Brain pericyte (primary cell): Measurements from ENCODE around the gene PLEKHG4B.
"Not testable (repeated sequence)": the region's sequence is repeated elsewhere in the genome, so short reads cannot be mapped to it uniquely, and the experiment has no call there.

Experiments used
- DNase-seq: peaks from one replicate; pipeline ENCODE4 v3.0.0-alpha.2; 2012; ENCODE audit warnings: low read depth, low spot score

The PLEKHG4B gene

DNA sequence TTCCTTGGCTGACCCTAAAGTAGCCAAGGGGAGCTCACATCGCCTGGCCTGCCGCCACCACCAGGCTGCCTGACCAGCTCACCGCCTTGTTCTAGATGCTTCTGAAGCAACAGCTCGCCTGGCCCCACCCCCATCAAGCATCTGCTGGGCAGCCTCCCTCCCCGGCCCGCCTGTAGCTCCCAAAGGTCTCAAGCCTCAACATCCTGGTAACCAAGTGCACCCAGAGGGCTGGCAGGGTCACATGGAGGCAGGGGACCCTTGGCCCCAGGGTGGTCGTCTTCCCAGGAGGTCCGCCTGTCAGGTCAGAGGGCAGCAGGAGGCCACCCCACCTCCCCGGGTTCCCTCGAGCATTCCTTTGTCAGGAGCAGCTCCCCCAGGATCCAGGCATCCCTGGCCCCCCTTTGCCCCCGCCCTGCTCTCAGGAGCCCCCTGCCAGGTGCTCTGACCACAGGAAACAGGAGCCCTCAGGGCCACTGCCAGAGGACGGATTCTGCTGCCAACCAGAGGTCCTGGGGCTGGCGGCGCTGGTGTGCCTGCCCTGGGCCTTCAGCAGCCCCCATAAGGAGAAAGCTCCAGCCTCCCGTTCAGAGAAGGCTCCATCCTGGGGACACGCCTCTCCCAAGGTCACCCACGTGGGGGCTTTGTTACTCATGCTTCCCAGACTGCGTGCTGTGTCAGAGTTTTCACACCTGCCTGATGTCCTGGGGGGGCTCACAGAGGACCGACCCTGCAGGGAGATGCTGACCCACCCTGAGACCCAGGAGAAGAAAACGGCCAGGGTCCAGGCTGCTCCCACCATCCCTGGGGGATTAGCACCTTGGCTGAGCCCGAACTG is 95.9 kb downstream of the PLEKHG4B start:
- DNase-seq, result no peak

DNA sequence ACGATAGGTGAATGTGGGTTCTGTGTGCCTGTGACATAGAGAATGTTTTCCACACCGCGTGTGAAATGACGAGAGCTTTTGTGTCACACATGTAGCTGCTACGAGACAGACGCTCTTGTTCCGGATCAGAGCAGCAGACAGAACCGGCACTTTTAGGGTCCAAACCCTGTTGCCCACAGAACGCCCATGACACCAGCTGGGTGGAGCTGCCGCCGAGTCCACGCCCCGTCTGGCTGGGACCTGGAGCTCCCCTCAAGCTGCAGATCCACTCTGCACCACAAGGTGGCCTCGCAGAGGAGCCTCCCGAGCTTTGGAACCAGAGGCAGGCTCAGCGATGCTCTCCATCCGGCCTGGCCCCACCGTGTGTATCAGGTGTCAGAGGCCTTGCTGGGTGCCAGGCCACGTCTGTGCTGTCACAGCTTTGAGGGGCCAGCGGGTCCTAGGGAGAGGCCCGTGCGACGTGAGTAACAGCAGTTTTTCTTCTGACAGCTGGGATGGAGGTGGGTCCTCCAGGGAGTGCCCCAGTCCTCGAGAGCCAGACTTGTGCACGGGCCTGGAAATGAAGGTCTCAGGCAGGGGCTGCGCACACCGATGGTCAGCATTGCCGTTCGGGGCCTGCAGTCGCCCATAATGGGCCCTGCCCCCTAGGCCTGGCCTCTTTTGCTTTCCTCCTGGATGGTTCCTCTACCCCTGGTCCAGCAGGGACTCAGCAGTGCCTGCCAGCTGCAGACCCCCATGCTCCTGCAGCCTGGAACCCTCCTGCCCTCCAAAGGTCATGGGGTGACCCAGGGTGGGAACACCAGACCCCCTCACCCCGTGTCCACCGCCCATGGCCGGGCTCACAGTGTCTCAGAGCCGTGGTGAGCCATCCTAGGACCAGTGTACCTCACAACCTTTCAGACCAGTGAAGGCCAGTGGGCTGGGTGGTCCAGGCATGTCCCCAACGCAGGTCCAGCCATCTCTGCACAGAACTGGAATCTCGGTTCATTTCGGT is 96.8 kb downstream of the PLEKHG4B start:
- DNase-seq, result peak; percentile 41

DNA sequence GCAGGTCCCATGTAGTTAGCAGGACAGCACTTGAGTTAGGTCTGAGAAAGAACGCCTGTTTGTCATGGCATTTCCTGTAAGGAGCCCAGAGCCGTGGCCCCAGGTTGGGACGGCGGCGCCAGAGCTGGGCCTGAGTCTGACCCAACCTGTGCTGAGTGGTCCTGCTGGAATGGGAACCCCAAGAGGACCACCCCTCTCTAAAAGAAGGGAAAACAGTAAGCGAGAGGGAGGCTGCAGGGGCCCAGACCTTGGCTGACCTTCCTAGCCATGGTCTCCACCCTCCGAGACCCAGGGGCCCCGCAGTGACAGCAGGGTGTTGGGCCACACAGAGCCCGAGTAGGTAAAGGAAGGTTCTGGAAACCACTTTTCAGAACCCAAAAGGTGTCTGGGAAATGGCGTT is 97.5 kb downstream of the PLEKHG4B start:
- DNase-seq, result no peak

DNA sequence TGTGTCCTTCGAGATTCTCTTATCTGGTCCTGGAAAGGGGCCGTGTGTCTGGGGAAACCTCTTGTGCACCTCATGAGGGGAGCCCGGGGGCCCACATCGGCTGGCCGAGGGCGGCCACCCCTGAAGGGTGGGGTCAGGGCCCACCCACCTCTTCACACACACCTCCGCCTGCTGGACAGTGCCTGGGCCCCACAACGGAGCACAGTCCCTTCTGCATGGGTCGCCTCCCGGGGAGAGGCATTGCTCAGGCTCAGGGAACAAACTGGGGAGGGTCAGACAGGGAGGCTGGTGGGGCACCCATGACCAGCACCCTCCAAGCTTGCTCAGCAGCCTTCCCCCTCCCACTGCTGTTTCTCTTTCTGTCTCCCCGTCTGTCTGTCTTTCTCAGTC is 98.0 kb downstream of the PLEKHG4B start:
- no peak for DNase-seq

DNA sequence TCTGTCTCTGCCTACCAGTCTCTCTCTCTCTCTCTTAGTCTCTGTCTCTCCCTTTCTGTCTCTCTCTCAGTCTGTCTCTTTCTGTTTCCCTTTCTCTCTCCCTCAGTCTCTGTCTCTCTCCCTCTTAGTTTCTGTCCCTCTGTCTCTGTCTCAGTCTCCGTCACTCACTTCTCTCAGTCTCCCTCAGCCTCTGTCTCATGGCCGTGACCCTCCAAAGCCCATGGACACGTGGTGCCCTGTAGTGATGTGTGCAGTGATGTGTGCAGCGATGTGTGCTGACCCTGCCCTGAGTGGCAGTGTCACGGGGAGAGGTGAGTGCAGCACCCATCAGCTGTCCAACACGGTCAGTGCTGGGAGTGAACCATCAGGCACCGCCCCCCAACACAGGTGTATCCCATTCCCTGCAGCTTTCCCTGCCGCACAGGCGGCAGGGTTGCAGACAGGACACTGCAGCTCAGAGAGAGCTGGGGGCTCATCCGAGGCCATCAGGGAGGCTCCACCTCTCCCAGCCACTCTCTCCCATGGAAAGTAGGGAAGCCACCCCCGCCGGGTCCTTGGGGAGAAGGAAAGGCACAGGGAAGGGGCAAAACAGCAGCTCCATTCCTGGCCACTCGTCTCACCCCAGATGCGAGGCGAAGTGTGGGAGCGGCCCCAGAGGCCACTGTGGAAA is 98.5 kb downstream of the PLEKHG4B start:
- DNase-seq, result no peak

DNA sequence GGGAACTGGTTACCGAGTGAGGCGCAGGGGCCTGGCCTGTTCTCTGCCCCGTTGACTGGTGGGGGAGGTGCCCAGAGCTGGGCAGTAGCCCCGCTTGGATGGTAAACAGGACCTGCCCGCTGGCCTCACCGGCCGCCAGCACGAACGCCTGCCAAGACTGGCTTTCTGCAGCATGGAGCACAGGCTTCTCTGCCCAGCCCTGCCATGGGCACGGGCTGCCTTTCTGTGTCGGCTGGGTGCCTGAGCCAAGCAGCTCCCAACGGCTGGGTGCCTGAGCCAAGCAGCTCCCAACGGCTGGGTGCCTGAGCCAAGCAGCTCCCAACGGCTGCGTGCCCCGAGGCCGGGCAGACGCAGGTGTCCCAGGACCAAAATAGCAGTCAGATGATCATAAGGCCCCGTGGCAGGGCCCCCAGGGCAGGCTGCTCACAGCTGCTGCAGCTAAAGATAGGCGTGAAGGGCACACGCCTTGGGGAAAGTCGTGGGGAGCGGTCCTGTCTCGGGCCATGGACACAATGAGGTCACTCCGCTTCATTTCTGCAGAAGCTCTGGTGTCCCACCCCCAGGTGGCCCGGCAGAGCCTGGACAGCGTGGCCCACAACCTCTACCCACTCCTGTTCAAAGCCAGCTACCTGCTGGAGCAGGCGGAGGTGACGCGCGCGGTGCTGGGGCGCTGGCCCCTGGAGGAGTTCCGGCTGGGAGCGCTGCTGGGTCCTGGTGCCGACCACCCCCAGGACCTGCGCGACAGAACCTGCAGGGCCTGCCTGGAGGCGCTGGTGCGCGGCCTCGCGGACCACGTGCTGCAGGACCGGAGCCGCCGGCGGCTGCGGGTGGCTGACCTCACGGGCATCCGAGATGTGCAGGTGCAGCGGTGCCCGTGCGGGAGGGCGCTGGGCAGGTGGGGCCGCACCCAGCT is 99.3 kb downstream of the PLEKHG4B start, which contains the start of gene LRRC14B:
Gene LRRC14B (plus strand): TSS at position 460 of the 913 bp plus-strand sequence. CDS start 44 bp downstream, at position 504.
- DNase-seq, result no peak

DNA sequence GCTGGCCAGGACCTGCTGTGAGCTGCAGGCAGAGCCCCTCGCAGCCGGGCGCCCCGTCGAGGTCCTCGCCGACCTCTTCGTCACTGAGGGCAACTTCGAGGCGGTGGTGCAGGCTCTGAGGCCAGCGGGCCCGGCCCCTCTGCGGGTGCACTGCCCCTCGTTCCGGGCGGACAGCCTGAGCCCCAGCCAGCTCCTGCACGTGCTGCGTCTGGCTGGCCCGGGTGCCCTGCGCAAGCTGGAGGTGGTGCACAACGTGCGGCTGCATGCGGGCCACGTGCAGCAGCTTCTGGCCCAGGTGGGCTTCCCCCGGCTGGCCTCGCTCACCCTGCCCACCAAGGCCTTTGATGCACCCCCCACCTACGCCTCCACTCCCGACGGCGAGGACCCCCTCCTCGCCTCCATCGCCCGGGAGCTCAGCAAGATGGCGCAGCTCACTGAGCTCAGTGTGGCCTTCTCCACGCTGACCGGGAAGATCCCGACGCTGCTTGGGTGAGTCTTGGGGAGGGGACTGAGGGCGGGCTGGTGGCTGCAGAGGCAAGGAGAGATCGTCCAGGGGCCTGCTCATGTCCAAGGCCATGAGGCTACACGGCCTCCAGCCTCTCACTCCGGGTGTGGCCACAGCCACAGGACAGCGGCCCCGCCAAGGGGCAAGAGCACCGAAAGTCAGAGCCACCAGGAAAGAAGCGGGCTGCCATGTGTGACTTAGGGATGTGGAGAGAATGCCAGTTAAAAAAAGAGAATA is 100.2 kb downstream of the PLEKHG4B start:
- no peak for DNase-seq

DNA sequence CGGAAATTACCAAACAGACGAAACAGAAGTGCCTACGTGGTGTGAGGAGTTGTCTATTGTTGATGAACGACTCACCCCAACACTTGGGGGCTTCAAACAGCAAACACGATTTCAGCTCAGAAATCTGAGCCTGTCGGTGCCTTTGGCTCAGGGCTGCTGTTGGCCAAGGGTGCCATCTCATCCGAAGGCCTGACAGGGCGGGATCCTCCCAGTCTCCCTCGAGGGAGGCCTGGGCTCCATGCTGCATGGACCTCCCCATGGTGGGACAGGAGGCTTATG is 100.7 kb downstream of the PLEKHG4B start:
- no peak for DNase-seq

DNA sequence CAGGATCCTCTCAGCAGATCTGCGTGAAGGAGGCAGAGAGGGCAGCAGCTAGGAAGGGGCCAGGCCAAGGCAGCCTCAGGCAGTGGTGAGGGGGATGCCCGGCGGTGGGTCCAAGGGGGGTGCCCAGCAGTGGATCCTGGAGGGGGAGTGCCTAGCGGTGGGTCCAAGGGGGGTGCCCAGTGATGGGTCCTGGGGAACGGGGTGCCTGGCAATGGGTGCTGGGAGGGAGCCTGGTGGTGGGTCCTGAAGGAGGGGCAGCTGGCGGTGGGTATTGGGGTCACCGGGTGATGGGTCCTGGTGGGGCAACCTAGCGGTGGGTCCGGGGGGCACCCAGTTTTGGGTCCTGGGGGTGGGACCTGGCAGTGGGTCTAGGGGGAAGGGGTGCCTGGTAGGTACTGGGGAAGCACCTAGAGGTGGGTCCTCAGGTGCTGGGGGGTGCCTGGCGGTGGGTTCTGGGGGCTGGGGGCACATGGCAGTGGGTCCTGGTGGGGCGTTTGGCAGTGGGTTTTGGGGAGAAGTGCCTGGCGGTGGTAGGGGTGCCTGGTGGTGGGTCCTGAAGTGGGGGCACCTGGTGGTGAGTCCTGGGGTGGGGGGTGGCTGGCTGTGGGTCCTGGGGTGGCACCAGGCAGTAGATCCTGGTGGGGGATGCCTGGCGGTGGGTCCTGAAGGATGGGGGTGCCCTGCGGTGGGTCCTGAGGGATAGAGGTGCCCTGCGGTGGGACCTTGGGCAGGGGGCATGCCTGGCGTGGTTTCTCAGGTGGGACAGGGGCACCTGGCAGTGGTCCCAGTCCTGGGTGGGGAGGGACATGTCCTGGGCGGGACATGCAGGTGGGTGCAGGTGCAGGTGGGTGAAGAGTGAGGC is 101.2 kb downstream of the PLEKHG4B start:
- DNase-seq, result no peak

DNA sequence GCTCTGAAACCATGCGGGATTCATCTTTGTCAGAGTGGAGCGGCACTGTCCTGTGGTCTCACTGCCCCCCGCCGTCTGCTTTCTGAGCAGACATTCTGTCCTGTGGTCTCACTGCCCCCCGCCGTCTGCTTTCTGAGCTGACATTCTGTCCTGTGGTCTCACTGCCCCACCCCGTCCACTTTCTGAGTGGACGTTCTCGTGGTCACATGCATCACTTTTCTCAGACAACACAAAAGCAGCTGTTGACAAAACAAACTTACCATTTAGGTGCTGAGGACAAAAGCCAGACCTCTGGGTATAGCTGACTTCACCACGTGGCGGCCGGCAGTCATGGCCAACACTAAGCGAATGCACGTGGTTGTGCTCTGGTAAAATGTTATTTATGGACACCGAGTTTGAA is 102.1 kb downstream of the PLEKHG4B start:
- DNase-seq, result no peak

DNA sequence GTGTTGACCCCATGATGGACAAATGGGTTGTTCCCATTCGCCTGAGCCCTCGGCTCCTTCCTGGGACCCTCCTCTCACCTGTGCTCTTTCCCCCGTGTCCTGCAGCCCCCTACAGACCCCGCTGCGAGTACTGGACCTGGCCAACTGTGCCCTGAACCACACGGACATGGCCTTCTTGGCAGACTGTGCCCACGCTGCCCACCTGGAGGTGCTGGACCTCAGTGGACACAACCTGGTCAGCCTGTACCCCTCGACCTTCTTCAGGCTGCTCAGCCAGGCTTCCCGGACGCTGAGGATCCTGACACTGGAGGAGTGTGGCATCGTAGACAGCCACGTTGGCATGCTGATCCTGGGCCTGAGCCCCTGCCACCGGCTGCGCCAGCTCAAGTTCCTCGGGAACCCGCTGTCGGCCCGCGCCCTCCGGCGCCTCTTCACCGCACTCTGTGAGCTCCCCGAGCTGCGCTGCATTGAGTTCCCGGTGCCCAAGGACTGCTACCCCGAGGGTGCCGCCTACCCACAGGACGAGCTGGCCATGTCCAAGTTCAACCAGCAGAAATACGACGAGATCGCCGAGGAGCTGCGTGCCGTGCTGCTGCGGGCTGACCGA is 102.7 kb downstream of the PLEKHG4B start:
- no peak for DNase-seq

DNA sequence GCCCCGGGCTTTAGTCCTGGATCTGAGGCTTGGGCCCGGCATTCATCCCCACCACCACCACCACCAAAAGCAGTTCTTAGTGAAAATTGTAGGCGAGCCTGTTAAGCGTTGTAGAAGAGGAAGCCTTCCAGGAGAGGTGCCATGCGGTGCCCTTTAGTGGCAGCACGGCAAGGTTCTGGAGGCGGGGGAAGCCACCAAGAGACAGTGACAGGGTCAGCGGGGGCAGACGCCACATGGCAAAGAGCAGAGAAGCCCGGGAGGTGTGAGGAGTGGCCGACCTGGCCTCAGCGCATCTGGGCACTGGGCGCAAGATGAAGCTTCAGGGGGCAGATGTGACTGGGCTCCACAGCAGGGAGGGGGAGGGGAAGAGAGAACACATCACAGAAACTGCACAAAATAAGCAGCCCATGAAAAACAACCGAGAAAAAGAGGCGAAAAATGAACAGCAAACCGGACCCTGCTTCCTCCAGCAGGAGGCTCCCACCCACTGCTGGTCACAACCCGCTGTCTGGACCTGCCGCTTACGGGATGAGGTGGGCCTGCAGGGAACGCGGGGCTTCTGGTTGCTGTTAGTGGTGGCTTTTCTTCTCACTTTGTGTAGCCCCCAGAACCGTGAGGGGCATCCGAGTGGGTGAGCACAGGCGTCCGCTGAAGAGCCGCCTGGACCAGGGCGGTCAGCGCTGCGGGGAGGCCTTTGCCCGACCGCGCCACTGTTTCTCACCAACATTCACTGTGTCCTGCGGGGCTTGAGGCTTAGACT is 103.6 kb downstream of the PLEKHG4B start:
- DNase-seq, result no peak

DNA sequence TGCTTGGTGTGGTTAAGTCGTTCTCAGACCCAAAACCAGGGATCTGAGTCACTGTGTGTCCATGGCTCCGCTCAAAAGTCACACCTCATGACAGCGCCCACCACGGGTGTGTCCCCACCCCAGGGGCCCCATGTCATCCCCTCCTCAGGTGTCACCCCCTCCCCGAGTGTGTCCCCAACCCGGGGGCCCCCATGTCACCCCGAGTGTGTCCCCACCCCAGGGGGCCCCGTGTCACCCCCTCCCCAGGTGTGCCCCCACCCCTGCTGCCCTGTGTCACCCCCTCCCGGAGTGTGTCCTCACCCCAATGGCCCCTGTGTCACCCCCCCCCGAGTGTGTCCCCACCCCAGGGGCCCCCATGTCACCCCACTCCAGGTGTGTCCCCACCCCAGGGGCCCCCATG is 104.4 kb downstream of the PLEKHG4B start:
- no peak for DNase-seq

DNA sequence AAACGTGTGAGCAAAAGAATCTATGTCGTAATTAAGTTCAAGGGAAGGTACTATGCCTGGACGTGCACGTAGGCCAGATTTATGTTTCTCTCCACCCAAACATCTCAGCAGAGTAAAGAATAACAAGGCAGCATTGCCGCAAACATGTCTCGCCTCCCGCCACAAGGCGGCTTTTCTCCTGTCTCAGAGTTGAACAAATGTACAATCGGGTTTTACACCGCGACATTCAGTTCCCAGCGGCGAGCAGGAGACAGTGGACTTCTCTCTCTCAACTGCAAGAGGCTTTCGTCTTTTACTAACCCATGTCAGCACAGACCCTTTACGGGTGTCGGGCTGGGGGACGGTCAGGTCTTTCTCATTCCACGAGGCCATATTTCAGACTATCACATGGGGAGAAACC is 105.1 kb downstream of the PLEKHG4B start:
- not testable (repeated sequence) for DNase-seq

DNA sequence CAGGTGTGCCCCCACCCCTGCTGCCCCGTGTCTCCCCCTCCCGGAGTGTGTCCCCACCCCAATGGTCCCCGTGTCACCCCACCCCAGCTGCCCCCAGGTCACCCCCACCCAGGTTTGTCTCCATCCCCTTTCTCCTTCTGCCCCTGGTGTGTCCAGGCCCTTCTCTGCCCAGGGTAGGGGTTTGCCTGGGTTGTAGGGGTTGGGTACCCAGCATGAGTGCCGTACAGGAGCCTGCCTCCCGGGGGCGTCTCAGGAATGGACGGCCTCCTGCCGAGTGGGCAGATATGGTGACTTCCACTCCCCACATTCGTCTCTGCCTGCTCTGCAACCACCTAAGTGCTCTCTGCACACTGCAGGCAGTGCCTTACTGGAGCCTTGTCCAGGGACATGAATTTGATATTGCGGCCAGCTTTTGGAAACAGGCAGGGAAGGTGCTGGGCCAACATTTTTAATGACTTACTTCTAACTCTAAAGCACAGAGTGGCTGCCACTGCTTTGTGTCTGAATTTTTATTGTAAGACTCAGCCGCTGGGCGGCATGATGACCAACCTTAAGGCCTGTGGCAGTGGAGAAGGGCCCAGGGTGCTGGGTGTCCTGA is 106.0 kb downstream of the PLEKHG4B start:
- no peak for DNase-seq

DNA sequence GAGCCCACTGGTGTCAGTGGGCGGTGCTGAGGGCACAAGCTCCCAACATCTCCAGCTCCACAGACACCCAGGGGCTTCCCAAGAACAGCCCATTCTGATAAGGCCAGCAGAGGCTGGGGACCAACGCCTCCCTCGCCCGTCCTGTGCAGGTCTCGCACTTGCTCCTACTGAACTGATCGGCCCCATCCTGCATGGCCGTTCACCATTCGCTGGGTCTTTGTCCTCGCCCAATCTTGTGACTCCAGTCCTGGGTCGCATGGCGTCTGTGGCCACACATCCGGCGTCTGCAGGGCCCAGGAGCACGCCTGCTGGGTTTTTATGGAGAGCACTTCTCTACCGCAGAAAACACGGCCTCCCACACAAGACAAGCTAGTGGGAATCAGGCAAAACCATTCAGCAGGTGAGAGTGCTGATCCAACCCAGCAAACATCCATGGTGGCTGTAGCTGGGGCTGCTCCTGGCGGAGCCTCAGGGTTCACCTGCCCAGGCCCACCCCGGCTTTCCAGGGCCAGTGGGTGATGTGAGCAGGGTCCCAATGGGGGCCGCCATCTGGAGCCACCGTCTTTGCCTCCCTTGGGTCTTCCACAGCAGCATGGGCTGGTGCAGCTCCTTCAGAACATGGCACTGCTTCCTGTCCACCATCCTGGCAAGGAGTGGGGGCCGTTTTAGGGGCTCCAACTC is 106.7 kb downstream of the PLEKHG4B start:
- no peak for DNase-seq
